DMS114 treated with DMSO at 0.1 percent for 48 hours (cell line): ENCODE data around the gene NOVA2.
"Not testable (repeated sequence)": the region's sequence is repeated elsewhere in the genome, so short reads cannot be mapped to it uniquely, and the experiment has no call there.

Experiments used
- DNase-seq: peaks from one replicate; lab custom pipeline; 2025; ENCODE audit not compliant: unreplicated experiment; lab: John Stamatoyannopoulos, UW

The NOVA2 gene

DNA sequence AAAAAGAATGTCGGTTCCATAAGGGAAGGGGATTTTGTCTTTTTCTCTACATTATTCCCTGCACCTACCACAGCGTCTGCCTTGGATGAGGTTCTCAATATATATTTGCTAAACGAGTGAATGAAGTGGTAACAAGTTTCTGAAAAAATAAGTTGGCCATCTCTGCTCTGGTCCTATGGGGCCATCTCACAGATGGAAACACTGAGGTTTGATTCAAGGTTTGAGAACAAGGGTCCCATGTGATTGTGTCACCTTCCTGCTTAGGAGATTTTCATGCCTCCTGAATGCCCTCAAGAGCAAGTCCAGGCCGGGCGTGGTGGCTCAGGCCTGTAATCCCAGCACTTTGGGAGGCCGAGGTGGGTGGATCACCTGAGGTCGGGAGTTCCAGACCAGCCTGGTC is 74.4 kb downstream of the NOVA2 start:
- no peak for DNase-seq

DNA sequence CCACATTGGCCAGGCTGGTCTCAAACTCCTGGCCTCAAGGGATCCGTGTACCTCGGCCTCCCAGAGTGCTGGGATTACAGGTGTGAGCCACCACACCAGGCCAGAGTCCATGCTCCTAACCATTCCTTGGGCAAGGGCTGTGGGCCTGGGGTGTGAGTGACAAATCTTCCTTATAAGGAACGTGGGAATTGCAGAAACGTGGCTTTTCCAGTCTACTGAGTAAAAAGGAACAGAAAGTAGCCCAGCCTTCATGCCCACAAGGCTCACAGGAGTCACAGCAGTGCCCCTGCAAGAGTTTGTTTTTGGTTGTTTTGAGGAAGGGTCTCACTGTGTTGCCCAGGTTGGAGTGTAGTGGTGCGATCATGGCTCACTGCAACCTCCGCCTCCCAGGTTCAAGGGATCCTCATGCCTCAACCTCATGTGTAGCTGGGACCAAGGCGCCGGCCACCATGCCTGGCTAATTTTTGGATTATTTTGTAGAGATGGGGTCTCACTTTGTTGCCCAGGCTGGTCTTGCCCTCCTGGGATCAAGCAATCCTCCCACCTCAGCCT is 76.3 kb downstream of the NOVA2 start:
- no peak for DNase-seq

DNA sequence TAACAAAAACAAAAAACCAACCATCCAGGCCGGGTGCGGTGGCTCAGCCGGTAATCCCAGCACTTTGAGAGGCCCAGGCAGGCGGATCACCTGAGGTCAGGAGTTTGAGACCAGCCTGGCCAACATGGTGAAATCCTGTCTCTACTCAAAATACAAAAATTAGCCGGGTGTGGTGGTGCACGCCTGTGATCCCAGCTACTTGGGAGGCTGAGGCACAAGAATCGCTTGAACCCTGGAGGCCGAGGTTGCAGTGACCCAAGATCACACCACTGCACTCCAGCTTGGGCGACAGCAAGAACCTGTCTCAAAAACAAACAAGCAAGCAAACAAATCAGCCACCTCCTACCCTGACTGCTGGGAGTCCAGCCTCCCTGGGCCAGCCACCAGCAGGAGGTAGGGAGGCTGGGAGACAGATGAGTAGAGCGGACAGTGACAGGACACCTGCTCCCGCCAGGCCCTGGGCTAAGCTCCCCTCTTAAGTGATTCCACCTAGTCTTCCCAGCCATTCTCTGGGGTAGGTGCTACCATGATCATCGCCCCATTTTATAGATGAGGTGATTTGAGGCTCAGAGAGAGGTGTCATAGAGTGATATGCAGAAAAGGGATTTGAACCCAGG is 77.6 kb downstream of the NOVA2 start:
- DNase-seq: not testable (repeated sequence)

DNA sequence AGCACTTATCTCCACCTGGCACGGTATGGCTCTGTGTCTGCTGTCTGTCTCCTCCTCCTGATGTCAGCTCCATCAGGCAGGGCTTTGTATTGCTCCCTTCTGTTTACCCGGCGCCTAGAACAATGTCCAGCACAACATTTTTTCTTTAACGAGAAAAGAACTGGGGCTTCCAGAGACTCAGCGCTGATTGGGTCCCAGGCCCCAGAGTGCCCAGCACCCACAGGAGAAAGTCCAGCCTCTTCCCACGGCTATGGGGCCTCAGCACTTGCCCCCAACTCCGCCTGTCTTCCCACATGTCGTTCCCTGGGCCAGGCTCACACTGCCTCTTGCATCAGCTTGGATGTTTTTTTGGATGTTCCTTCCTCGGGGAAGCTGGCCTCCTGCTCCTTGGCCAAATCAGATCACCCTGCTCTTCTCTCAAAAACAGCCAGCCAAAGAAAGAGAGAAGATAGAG is 78.1 kb downstream of the NOVA2 start:
- no peak for DNase-seq

DNA sequence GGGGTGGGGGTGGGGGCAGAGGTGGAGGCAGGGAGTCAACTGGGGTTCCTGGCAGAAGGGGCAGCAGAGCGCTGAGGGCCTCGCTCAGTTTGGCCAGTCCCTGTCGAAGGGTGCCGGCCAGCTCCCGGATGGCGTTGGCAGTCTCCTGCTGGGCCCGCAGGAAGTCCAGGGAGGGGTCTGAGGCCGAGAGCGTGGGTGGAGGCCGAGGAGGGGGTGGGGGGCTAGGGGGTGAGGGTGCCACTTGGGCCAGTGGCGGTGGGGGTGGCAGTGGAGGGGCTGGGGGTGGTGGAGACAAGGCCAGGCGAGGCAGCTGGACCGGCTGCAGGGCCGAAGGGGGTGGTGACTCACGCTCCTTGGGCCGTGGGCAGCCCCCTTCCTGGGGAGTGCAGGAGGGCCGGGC is 82.8 kb downstream of the NOVA2 start:
- DNase-seq: no peak

DNA sequence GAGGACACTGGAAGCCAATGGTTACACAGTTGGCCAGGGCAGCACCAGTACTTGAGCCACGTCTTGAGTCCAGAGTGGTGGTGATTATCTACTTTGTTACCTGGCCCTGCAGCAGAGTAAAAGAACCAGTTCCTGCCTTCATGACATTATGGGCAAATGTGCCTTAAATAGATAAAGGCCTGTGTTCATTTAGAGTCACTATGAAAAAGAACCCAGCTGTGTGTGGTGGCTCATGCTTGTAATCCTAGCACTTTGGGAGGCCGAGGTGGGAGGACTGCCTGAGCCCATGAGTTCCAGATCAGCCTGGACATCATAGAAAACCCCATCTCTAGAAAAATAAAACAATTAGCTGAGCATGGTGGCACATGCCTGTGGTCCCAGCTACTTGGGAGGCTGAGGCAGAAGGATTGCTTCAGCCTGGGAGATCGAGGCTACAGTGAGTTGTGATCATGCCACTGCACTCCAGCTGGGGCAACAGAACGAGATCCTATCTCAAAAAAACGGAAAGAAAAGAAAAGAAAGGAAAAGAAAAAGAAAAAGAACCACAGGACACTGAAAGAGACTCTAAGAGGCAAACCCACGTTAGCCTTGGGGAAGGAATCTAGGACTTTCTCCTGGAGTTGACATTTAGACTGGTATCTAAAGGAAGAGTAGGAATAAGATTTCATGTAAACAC is 84.3 kb downstream of the NOVA2 start:
- DNase-seq: no peak

DNA sequence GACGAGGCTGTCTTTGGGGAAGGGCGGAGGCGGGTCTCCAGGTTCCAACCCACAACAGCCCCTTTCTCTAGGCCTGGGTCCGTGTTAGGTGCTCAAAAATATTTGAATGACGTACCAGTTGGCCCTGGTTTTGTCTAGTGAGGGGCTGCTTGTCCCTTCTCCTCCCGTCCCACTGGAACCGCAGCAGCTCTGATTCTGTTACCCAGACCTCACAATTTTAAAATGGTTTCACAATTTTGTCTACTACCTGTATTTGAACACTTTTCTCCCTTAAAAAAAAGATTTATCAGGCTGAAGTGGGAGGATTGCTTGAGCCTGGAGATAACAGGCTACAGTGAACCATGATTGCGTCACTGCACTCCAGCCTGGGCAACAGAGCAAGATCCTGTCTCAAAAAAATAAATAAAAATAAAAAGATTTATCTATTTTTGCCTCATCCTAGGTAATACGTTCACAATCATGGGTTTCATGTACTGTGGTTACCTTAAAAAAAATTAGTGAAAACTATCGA is 86.4 kb downstream of the NOVA2 start:
- no peak for DNase-seq

DNA sequence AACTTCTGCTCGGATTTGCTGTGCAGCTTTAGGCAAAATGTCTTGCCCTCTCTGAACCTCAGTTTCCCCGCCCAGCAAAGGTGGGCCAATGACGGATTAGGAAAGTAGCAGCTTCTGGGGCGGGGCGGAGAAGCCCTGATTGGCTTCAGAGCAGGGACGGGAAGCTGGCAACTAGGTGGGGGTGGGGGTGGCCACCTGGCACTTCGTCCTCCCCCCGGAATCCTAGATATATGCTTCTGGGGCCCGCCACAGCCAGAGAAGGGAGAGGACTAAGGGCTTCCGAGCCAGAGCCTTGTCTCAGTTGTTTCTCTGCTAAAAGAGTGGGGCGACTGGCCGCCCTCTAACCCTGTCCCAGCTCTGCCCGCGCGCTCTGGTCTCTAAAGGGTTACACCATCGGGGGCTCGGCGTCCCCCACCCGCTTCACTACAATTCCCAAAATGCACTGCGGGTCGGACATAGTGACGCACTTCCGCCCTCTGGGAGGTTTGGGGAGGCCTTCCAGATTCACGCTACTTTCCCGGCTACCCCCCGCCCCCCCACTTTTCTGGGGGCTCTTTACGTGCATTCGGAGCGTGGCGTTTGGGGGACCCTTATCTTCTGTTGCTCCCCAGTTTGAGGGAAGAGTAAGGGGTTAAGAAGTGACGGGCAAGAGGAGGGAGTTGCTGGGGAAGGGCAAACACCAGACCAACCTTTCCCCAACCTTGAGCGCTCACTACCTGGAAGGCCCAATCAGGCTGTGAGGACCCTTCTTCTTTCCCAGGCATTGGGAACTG is 87.1 kb downstream of the NOVA2 start:
- peak; percentile 66 for DNase-seq

DNA sequence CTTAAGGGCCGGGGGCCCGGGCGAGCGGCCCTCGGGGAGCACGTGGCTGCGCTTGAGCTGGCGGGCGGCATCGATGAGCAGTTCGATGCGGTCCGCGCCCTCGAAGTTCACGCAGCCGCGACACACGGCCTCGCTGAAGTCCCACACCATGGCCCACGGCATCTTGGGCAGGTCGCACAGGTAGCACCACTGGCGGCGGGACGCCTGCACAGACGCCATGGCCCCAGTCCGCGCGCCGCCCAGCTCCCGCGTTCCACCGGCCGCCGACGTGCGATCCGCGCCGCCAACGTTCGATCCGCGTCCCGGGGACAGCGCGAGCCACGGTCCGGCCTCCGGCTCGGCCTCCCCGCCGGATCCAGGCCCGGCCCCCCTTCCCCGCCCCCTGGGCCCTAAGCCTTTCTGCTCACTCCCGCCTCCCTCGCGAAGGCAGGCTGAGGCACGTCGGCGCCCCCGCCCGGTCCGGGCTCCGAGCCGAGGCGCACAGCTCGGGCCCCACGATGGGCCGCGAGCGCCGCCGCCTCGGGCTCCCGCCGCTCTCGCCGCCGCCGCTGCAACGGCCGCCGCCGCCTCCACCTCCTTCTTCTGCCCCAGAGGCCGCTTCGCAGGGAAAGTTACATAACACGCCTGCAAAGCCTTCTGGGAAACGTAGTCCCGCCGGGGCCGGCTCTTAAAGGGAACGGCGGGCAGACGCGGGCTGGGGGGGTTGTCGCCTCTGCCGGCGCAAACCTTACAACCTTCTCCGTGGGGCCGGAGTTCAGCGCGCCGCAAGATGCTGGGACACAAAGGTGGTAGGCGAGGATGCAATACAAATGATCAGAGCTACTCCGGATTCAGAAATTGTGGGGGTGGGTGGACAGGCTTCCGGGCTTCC is 87.9 kb downstream of the NOVA2 start, which contains the start of gene IRF2BP1:
Gene IRF2BP1, minus strand, starts transcription at position 586 of the 871 bp plus-strand sequence. Its CDS starts 367 bp downstream, at position 219.
- peak; percentile 67 for DNase-seq

DNA sequence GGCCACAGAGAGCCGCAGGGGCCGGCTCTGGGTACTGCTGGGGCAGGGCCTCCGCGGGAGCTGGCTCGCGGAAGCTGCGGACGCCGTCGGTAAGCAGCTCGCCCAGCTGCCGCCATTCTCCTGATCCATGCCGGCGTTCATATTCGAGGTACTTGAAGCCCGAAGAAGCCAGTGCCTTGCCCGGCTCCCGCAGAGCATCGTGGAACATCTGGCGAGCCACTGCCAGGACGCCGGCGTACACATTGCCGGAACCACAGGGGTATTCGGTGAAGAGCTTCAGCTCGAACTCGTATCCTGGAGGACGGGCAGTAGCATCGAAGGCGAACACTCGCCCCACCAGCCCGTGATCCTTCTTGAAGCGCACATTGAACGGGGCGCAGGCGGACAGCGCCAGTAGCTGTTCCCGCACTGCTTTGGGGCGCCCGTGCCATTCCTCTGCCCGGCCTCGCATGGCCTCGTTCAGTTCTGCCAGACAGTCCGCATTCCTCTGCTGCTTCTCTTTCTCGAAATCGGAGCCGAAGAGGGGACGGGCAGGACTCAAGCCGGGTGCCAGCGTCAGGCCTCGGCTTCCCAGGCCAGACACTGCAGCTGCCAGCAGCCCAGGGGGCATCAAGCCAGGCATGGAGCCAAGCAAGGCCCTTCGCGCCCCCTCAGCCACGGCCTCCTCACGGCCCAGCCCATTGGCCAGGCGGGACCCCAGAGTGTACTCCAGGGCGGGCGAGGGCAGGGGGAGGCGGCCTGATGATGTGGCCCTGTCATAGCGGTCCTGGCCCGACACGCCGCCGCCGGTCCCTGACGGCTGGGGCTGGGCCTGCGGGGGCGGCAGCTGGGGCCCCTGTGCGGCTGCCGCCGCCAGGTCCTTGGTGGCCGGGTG is 88.7 kb downstream of the NOVA2 start:
- DNase-seq: no peak

DNA sequence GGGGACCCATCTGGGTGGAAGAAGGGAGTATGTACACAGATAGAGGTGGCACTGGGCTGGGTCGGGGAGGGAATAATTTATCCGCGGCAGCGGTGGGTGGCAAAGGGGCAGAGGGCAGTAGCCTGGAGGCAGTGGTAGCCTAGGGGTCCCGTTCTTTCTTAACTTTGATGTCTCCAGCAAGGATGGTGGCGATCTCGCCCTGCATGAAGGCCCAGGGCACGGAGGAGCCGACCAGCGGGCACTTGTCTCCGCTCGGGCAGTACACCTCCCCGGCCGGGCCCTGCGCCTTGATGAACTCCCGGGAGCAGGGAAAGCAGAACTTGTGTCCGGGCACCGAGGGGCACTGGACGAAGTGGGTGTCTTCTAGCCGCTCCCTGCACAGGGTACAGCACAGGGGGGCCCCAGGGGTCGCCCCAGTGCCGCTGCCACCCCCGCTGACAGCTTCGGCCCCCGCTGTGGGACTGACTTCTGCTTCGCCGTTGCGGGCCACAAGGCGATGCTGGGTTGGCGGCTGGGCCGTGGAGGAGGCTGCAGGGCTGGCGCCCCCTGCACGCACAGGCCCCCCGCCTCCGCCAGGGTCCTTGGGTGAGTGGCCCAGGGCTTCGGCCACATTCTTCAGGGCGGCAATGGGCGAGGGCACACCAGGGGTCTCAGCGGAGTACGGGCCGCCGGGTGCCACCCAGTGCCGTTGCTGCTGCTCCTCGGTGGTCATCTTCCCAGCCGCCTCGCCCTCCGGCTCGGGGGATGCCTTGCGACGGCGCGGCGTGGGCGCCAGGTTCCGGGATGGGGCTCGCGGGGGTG is 89.6 kb downstream of the NOVA2 start:
- DNase-seq: no peak
